BJ (cell line): ENCODE data around the gene HSH2D. TPM values are rescaled to one million over a fixed set of nuclear protein-coding genes. Genes with fewer than 3 reads are reported as not detected.
"Not testable (repeated sequence)": the region's sequence is repeated elsewhere in the genome, so short reads cannot be mapped to it uniquely, and the experiment has no call there.

Experiments used
- CTCF ChIA-PET: fragments of 350-600 bp; formaldehyde crosslinking; extraction: SDS; loops from one replicate; lab custom pipeline; 2021; ENCODE audit warnings: antibody characterized with exemption, inconsistent platforms; lab: Yijun Ruan, JAX
- POLR2A ChIA-PET: fragments of 300-600 bp; sonication (Branson Sonifier 250); formaldehyde crosslinking; extraction: SDS; loops from one replicate; lab custom pipeline; 2021; ENCODE audit warnings: antibody characterized with exemption; lab: Charles Lee
- DNase-seq: peaks from one replicate; pipeline ENCODE4 v3.0.0-alpha.2; 2011; ENCODE audit warnings: low read depth
- H3K27me3 ChIP-seq: 2 replicates; pipeline ENCODE4 v1.6.0; 2011; ENCODE audit warnings: low read length; ENCODE audit not compliant: control insufficient read depth, insufficient read depth
- H3K36me3 ChIP-seq: 2 replicates; pipeline ENCODE4 v1.5.1; 2011; ENCODE audit warnings: low read length; ENCODE audit not compliant: control insufficient read depth, insufficient read depth
- H3K4me3 ChIP-seq: 2 replicates; pipeline ENCODE4 v1.5.1; 2011; ENCODE audit warnings: low read depth, mild to moderate bottlenecking, control low read depth, low read length
- polyA plus RNA-seq: library from polyadenylated mRNA; depleted of rRNA; stranded (reverse); fragments of >200 nt; gene quantifications from 2 replicates; pipeline ENCODE4 v1.2.3, GENCODE V29; 2011
- TF ChIP-seq, protein P1 (sequence below): IDR thresholded peaks from 2 replicates; pipeline ENCODE4 v1.5.1; 2011; ENCODE audit warnings: low read depth, mild to moderate bottlenecking, control low read depth, inconsistent platforms, low read length, moderate library complexity; ENCODE audit not compliant: insufficient read depth

HSH2D gene
- polyA plus RNA-seq, 1 experiment: not detected

DNA sequence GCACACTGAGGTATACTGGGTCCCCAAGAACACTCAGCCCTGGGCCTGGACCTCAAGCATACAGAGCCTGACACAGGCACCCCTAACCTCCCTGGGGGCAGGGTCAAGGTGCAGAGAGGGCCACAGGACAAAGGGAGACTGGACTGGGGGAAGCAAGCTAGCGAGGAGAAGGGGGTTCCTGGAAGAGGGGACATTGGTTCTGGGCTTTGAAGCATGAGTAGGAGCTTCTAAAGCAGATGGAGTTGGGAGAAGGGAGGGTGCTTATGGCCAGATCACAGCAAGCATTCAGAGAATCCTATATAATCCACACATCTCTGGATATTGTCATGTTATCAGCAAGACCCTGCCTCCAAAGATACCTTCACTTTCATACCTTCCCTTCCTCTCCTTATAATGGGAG, 26.6 kb downstream of the HSH2D start:
- CTCF ChIA-PET: no interaction called here
- DNase-seq: no peak
- H3K27me3 ChIP-seq: peaks cover 1% of the 10 kb centered on the region; the same call in 1 of the 2 replicates
- POLR2A ChIA-PET: no interaction called here
- TF ChIP-seq, protein P1, sequence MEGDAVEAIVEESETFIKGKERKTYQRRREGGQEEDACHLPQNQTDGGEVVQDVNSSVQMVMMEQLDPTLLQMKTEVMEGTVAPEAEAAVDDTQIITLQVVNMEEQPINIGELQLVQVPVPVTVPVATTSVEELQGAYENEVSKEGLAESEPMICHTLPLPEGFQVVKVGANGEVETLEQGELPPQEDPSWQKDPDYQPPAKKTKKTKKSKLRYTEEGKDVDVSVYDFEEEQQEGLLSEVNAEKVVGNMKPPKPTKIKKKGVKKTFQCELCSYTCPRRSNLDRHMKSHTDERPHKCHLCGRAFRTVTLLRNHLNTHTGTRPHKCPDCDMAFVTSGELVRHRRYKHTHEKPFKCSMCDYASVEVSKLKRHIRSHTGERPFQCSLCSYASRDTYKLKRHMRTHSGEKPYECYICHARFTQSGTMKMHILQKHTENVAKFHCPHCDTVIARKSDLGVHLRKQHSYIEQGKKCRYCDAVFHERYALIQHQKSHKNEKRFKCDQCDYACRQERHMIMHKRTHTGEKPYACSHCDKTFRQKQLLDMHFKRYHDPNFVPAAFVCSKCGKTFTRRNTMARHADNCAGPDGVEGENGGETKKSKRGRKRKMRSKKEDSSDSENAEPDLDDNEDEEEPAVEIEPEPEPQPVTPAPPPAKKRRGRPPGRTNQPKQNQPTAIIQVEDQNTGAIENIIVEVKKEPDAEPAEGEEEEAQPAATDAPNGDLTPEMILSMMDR: no peak
- H3K4me3 ChIP-seq: no peak overlapping the region
- H3K36me3 ChIP-seq: no peaks in the 10 kb centered on the region

DNA sequence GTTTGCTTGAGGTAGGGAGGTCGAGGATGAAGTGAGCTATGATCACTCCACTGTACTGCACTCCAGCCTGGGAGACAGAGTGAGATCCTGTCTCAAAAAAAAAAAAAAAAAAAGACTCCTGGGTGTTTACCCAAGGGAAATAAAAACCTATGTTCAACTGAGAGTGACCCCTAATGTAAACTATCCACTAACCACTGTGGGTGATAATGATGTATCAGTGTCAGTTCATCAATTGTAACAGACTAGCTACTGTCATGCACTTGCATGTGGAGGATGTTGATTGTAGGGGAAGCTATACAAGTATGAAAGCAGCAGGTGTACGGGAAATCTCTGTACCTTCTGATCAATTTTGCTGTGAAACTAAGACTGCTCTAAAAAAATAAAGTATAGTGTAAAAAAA, 32.5 kb downstream of the HSH2D start:
- ChIA-PET POLR2A (no interaction called here), CTCF (interaction anchor here (0.6 kb wide), 1 partner anchor 116 kb away, joined by 3 read pairs; no protein-coding TSS in a partner anchor)
- Histone ChIP-seq H3K36me3 (no peaks in the 10 kb centered on the region), H3K4me3 (no peak overlapping the region), H3K27me3 (peaks cover 1% of the 10 kb centered on the region; the same call in 1 of the 2 replicates)
- DNase-seq: no peak
- TF ChIP-seq, protein P1: no peak

DNA sequence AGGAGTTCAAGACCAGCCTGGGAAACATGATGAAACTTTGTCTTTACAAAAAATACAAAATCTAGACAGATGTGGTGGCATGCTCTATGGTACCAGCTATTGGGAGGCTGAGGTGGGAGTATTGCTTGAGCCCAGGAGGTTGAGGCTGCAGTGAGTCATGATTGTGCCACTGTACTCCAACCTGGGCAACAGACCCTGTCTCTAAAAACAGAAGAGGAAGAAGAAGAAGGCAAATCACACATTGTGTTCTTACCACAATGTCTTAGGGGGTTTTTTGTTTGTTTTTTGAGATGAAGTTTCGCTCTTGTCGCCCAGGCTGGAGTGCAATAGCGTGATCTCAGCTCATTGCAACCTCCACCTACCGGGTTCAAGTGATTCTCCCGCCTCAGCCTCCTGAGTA, 35.4 kb downstream of the HSH2D start:
- H3K36me3 ChIP-seq, H3K4me3 ChIP-seq, H3K27me3 ChIP-seq, DNase-seq, POLR2A ChIA-PET: not testable (repeated sequence)
- CTCF ChIA-PET: interaction anchor here (1.6 to 4.9 kb wide), 2 partner anchors 131 to 138 kb away, joined by 3 to 61 read pairs; no protein-coding TSS in a partner anchor

DNA sequence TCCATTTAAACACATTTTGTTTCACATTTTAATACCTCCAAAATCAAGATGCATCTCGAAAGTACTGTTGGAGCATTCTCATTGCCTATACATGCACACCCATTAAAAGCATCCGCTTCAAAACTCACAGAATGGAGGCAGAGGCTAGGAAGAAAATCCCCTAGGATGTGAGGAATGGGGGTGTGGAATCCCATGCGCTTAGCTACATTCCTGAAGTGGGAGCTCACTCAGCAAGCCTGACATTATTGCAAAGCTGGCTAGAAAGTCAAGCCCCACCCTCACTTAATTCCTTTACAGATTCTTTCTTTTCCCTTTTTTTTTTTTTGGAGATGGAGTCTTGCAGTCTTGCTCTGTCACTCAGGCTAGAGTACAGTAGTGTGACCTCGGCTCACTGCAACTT, 37.1 kb downstream of the HSH2D start:
- TF ChIP-seq, protein P1: no peak
- POLR2A ChIA-PET: interaction anchor here (0.6 kb wide), 1 partner anchor 105 kb away, joined by 6 read pairs; the partner anchor contains the start of gene TPM4
- Histone ChIP-seq H3K4me3 (no peak overlapping the region), H3K27me3 (no peaks in the 10 kb centered on the region), H3K36me3 (no peaks in the 10 kb centered on the region)
- CTCF ChIA-PET: interaction anchor here (0.5 to 4.9 kb wide), 5 partner anchors 9 to 551 kb away, joined by 4 to 61 read pairs (median 5); no protein-coding TSS in a partner anchor
- peak; percentile 63 for DNase-seq

DNA sequence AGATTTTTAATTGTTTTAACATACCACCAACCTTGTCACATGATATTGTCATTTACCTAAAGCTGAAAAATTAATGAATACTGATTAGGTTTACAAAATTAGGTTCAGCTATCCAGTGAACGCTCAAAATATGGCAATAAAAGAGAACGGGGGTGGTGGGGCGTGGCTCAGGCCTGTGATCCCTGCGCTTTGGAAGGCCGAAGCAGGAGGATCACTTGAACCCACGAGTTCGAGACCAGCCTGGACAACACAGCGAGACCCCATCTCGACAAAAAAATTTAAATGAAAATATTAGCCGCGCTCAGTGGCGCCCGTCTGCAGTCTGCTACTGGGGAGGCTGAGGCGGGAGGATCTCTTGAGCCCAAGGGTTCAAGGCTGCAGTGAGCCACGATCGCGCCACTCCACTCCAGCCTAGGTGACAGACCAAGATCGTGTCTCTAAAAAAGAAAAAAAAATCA, 41.2 kb downstream of the HSH2D start:
- peak overlapping the region; percentile 37 for H3K4me3 ChIP-seq
- ChIA-PET CTCF (interaction anchor here (0.6 to 5.3 kb wide), 12 partner anchors 10 to 558 kb away, joined by 3 to 48 read pairs (median 3); partner anchors contain the start of gene AP1M1), POLR2A (interaction anchor here (0.5 to 1.5 kb wide), 3 partner anchors 63 to 131 kb away, joined by 3 to 11 read pairs (median 4); partner anchors contain the start of gene TPM4)
- no peak for DNase-seq
- peaks cover 1% of the 10 kb centered on the region; the same call in 1 of the 2 replicates for H3K36me3 ChIP-seq
- TF ChIP-seq, protein P1: no peak
- no peaks in the 10 kb centered on the region for H3K27me3 ChIP-seq
